Karpas-422 (cell line): ENCODE data around the gene MET. TPM values are rescaled to one million over a fixed set of nuclear protein-coding genes. Genes with fewer than 3 reads are reported as not detected.
"Not testable (repeated sequence)": the region's sequence is repeated elsewhere in the genome, so short reads cannot be mapped to it uniquely, and the experiment has no call there.

Experiments used
- DNase-seq: peaks from one replicate; pipeline ENCODE4 v3.0.0-alpha.2; 2015
- H2AFZ ChIP-seq: fragments of 200-600 bp; sonication (generic); 2 replicates; pipeline ENCODE4 v1.6.1; 2014; ENCODE audit warnings: antibody characterized with exemption, low read length, mixed read lengths
- H3K27ac ChIP-seq: fragments of 200-600 bp; sonication (generic); 2 replicates; pipeline ENCODE4 v1.5.1; 2014; ENCODE audit warnings: mild to moderate bottlenecking, low read length, moderate library complexity
- H3K27me3 ChIP-seq: fragments of 200-600 bp; sonication (generic); 2 replicates; pipeline ENCODE4 v1.6.1; 2014; ENCODE audit warnings: low read length, mixed read lengths
- H3K36me3 ChIP-seq: fragments of 200-600 bp; sonication (generic); 2 replicates; pipeline ENCODE4 v1.6.1; 2014; ENCODE audit warnings: low read length, mixed read lengths; ENCODE audit not compliant: insufficient read depth
- H3K4me1 ChIP-seq: fragments of 200-600 bp; sonication (generic); 2 replicates; pipeline ENCODE4 v1.6.1; 2014; ENCODE audit warnings: mild to moderate bottlenecking, low read length, mixed read lengths
- H3K4me2 ChIP-seq: fragments of 200-600 bp; sonication (generic); 2 replicates; pipeline ENCODE4 v1.6.1; 2014; ENCODE audit warnings: low read length, low read depth, mild to moderate bottlenecking; ENCODE audit not compliant: poor library complexity, severe bottlenecking
- H3K4me3 ChIP-seq: fragments of 200-600 bp; sonication (generic); 2 replicates; pipeline ENCODE4 v1.5.1; 2014; ENCODE audit warnings: mild to moderate bottlenecking, antibody characterized with exemption, low read length, mixed read lengths
- H3K79me2 ChIP-seq: fragments of 200-600 bp; sonication (generic); 2 replicates; pipeline ENCODE4 v1.6.1; 2014; ENCODE audit warnings: mild to moderate bottlenecking, low read length, mixed read lengths
- H3K9ac ChIP-seq: fragments of 200-600 bp; sonication (generic); 2 replicates; pipeline ENCODE4 v1.6.0; 2014; ENCODE audit warnings: low read length
- H3K9me2 ChIP-seq: fragments of 200-600 bp; sonication (generic), shearing (Covaris generic); replicated peaks from 2 replicates; pipeline ENCODE4 v1.6.0; 2014; ENCODE audit warnings: mild to moderate bottlenecking, low read length, moderate library complexity; ENCODE audit not compliant: insufficient read depth
- H3K9me3 ChIP-seq: fragments of 300-700, 200-600 bp; sonication (generic); 2 replicates; pipeline ENCODE4 v1.6.1; 2014; ENCODE audit warnings: low read length, mixed read lengths
- H4K20me1 ChIP-seq: fragments of 200-600 bp; sonication (generic); 2 replicates; pipeline ENCODE4 v1.6.1; 2014; ENCODE audit warnings: mild to moderate bottlenecking, antibody characterized with exemption, low read length, low read depth; ENCODE audit not compliant: insufficient read depth
- total RNA-seq: library from RNA; depleted of rRNA; stranded (reverse); fragments of >200 nt; shearing (Covaris generic); gene quantifications from 2 replicates; pipeline ENCODE4 v1.2.3, GENCODE V29; 2014; ENCODE audit warnings: low replicate concordance

Gene MET
- total RNA-seq, 1 experiment from 2014 or later: 158 TPM

- Histone ChIP-seq H3K4me1 (peaks cover 13% of the 10 kb centered on the region), H3K27me3 (no peaks in the 10 kb centered on the region), H3K9me3 (no peaks in the 10 kb centered on the region), H3K79me2 (no peaks in the 10 kb centered on the region), H2AFZ (no peak overlapping the region), H3K4me2 (no peak overlapping the region), H3K27ac (no peak overlapping the region), H3K9me2 (no peaks in the 10 kb centered on the region), H3K9ac (no peak overlapping the region), H4K20me1 (no peaks in the 10 kb centered on the region), H3K4me3 (no peak overlapping the region), H3K36me3 (no peaks in the 10 kb centered on the region)
- no peak for DNase-seq
These were observed 21.6 kb upstream of the MET start for GRCh38 chr7:116650436-116650835.

DNA sequence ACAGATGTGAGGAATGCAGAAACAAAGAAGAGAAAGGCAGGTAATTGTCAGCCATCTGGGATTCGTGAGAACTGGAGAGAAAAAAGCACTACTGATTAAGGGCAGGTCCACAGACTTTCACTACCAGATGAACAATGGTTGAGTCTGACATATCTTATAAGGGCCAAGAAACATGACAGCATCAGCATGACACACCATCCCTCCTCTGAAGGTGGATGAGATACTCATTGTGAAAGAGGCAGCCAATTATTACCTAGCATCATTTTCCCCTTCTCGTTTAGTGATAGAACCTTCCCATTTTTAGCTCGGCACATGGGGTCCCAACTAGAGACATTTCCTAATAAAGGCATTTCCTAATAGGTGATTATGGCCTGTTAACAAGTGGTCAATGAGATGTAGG lies 19.2 kb upstream of the MET start:
- H3K4me3 ChIP-seq: no peak overlapping the region
- no peaks in the 10 kb centered on the region for H3K36me3 ChIP-seq
- H3K9me3 ChIP-seq: no peaks in the 10 kb centered on the region
- H3K79me2 ChIP-seq: no peaks in the 10 kb centered on the region
- no peak overlapping the region for H3K4me2 ChIP-seq
- H3K27me3 ChIP-seq: no peaks in the 10 kb centered on the region
- H2AFZ ChIP-seq: no peak overlapping the region
- H3K9me2 ChIP-seq: no peaks in the 10 kb centered on the region
- no peak for DNase-seq
- H3K27ac ChIP-seq: no peak overlapping the region
- no peak overlapping the region for H3K9ac ChIP-seq
- peaks cover 7% of the 10 kb centered on the region for H3K4me1 ChIP-seq
- H4K20me1 ChIP-seq: no peaks in the 10 kb centered on the region

DNA sequence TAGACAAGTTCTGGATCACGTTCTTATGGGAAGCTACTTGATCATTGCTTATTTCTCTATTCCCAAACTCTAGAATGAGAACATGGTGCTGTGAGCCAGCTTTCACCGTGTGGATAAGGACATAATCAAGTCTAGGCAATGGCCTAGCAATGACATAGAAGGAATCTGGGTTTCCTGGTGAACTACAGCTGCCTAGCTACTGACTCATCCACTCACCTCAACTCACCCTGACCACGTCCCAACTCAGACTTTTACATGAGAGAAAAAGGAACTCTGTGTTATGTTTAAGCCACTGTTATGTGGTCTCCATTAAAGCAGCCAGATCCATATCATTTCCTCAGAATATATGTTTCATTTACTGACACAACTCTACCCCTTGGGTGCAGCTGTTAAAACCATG lies 18.8 kb upstream of the MET start:
- no peak overlapping the region for H2AFZ ChIP-seq
- H3K4me1 ChIP-seq: peaks cover 3% of the 10 kb centered on the region
- H3K4me3 ChIP-seq: no peak overlapping the region
- no peak for DNase-seq
- no peaks in the 10 kb centered on the region for H3K27me3 ChIP-seq
- no peak overlapping the region for H3K9ac ChIP-seq
- H4K20me1 ChIP-seq: no peaks in the 10 kb centered on the region
- H3K4me2 ChIP-seq: no peak overlapping the region
- no peaks in the 10 kb centered on the region for H3K9me2 ChIP-seq
- H3K36me3 ChIP-seq: no peaks in the 10 kb centered on the region
- H3K27ac ChIP-seq: no peak overlapping the region
- H3K79me2 ChIP-seq: no peaks in the 10 kb centered on the region
- no peaks in the 10 kb centered on the region for H3K9me3 ChIP-seq

DNA sequence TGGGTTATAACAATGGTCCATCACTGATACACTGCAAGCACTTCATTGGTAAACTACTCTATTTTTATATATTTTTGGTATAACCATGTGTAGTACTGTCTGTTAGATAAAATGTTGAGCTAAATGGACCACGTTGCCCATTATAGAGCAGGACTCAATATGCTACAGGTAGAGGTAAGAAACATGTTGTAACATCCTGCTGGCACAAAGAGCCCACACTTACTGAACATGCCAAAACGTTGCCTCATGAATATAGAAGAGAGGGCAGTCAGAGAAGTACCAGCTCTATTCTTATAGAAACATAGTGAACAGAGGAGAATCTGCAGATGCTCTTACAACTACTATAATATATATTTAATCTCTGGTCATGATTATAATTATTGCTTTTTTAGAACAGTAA lies 18.4 kb upstream of the MET start:
- Histone ChIP-seq H3K4me1 (no peaks in the 10 kb centered on the region), H3K79me2 (no peaks in the 10 kb centered on the region), H3K4me3 (no peak overlapping the region), H3K9ac (no peak overlapping the region), H2AFZ (no peak overlapping the region), H3K27me3 (no peaks in the 10 kb centered on the region), H3K4me2 (no peak overlapping the region), H3K27ac (no peak overlapping the region), H3K36me3 (no peaks in the 10 kb centered on the region), H3K9me2 (no peaks in the 10 kb centered on the region), H4K20me1 (no peaks in the 10 kb centered on the region), H3K9me3 (no peaks in the 10 kb centered on the region)
- DNase-seq: no peak

DNA sequence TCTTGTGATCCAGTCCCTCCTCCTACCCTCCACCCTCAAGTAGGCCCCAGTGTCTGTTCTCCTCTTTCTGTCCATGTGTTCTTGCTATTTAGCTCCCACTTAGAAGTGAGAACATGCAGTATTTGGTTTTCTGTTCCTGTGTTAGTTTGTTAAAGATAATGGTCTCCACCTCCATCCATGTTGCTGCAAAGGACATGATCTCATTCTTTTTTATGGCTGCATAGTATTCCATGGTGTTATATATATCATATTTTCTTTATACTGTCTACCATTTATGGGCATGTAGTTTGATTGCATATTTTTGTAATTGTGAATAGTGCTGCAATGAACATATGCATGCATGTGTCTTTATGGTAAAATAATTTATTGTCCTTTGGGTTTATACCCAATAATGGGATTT lies 12.7 kb upstream of the MET start:
- H3K36me3 ChIP-seq, H2AFZ ChIP-seq, H3K79me2 ChIP-seq, H3K27me3 ChIP-seq, H3K4me2 ChIP-seq, H3K9ac ChIP-seq, H3K9me2 ChIP-seq, H3K4me1 ChIP-seq, H3K27ac ChIP-seq, DNase-seq, H4K20me1 ChIP-seq, H3K9me3 ChIP-seq, H3K4me3 ChIP-seq: not testable (repeated sequence)

- H3K27ac ChIP-seq: no peak overlapping the region
- no peak for DNase-seq
- no peaks in the 10 kb centered on the region for H4K20me1 ChIP-seq
- no peak overlapping the region for H3K4me3 ChIP-seq
- no peaks in the 10 kb centered on the region for H3K36me3 ChIP-seq
- H3K4me2 ChIP-seq: no peak overlapping the region
- no peak overlapping the region for H3K9ac ChIP-seq
- no peaks in the 10 kb centered on the region for H3K9me2 ChIP-seq
- no peak overlapping the region for H2AFZ ChIP-seq
- H3K79me2 ChIP-seq: no peaks in the 10 kb centered on the region
- H3K4me1 ChIP-seq: no peaks in the 10 kb centered on the region
- H3K27me3 ChIP-seq: no peaks in the 10 kb centered on the region
- no peaks in the 10 kb centered on the region for H3K9me3 ChIP-seq
These were observed 10.1 kb upstream of the MET start for GRCh38 chr7:116661865-116662264.

GRCh38 chr7:116663744-116664143 lies 8.3 kb upstream of the MET start:
- no peak overlapping the region for H3K27ac ChIP-seq

DNA sequence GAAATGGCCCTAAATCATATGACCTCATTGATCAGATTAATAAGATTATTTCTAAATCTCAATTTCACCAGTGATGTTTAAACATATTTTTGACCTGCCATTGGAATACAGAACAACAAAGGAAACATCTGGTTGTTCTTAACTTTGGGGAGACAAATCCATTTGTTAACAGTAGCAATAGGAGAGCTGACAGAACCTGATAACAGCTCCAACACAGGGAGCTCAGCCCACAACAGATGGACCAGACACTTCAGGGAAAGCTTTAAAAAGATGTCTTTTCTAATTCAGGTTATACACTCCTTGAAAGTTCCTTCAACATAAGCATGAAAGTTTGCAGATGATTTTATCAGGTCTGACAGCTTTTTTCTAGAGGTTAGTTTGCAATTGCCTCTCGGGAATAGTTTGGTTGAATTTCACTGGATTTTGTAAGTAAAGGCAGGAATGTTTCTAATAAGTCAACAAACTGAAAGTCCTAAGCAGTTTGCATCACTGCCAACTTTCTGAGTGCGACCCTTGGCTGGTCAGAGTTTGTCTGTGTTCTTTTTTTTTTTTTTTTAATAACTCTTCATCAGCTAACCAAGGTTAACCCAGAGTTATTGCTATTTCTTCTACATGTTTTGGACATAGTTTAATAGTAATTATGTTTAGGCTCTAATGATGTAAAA lies 6.5 kb upstream of the MET start:
- Histone ChIP-seq H3K4me1 (no peaks in the 10 kb centered on the region), H4K20me1 (no peaks in the 10 kb centered on the region), H3K27me3 (no peaks in the 10 kb centered on the region), H3K4me3 (no peak overlapping the region), H3K27ac (no peak overlapping the region), H3K4me2 (no peak overlapping the region), H2AFZ (no peak overlapping the region), H3K36me3 (no peaks in the 10 kb centered on the region), H3K9me2 (no peaks in the 10 kb centered on the region), H3K9ac (no peak overlapping the region), H3K9me3 (no peaks in the 10 kb centered on the region), H3K79me2 (no peaks in the 10 kb centered on the region)
- DNase-seq: no peak

More at GRCh38 chr7:116663744-116664143, 8.3 kb upstream of the MET start:
- Histone ChIP-seq H3K9ac (no peak overlapping the region), H4K20me1 (no peaks in the 10 kb centered on the region), H3K36me3 (no peaks in the 10 kb centered on the region), H3K9me3 (no peaks in the 10 kb centered on the region), H3K27me3 (no peaks in the 10 kb centered on the region), H3K4me3 (no peak overlapping the region), H2AFZ (no peak overlapping the region), H3K4me2 (no peak overlapping the region), H3K9me2 (no peaks in the 10 kb centered on the region), H3K4me1 (no peaks in the 10 kb centered on the region), H3K79me2 (no peaks in the 10 kb centered on the region)
- no peak for DNase-seq

- H3K4me2 ChIP-seq: no peak overlapping the region
- no peak overlapping the region for H3K4me3 ChIP-seq
- peaks cover 19% of the 10 kb centered on the region for H3K4me1 ChIP-seq
- H3K27me3 ChIP-seq: no peaks in the 10 kb centered on the region
- no peak overlapping the region for H2AFZ ChIP-seq
- no peaks in the 10 kb centered on the region for H3K9me2 ChIP-seq
- DNase-seq: no peak
- no peak overlapping the region for H3K9ac ChIP-seq
- no peak overlapping the region for H3K27ac ChIP-seq
- no peaks in the 10 kb centered on the region for H3K9me3 ChIP-seq
- no peaks in the 10 kb centered on the region for H3K36me3 ChIP-seq
- H4K20me1 ChIP-seq: no peaks in the 10 kb centered on the region
- peaks cover 33% of the 10 kb centered on the region for H3K79me2 ChIP-seq
These were observed 2.2 kb upstream of the MET start for GRCh38 chr7:116669769-116670168.
